GM19324 (cell line): ENCODE results near the gene IKZF5.
A peak's percentile ranks its signal among the peaks of the same experiment; 100 is the strongest.

Experiments used
- ATAC-seq: cut with Tn5 transposase; IDR thresholded peaks from one replicate; pipeline ENCODE4 v1.9.1; 2021; ENCODE audit warnings: mild to moderate bottlenecking, moderate library complexity; ENCODE audit not compliant: unreplicated experiment, low FRiP score

Gene IKZF5

DNA sequence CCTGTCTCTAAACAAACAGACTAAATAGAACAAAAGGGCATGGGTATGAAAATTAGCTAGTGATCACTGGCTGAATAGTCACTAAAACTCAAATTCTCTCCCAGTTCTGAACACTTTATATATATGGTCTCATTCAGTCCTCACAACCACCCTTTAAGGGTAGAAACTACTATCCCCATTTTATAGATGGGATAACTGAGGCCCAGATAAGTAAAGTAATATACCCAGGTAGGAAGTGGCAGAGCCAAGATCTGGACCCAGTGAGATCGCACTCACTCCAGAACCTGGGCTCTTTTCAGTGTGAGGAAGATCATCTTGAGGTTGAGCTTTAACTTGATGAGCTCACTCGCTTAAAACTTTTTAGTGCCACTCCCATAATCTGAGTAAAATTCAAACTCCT lies 23.9 kb downstream of the IKZF5 start:
- no peak for ATAC-seq

DNA sequence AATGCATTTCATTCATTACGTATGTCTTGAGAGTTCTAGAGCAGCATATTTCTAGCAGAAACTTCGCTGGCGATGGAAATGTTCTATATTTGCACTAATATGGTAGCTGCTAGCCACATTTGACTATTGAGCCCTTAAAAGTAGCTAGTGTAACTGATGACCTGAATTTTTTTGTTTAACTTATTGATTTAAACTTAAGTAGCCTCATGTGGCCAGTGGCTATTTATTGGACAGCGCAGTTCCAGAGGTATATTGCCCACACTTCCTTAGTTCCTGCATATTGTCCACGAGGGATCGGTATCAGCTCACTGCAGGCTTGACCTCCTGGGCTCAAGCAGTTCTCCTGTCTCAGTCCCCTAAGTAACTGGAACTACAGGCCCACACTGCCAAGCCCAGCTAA lies 24.7 kb downstream of the IKZF5 start:
- no peak for ATAC-seq

DNA sequence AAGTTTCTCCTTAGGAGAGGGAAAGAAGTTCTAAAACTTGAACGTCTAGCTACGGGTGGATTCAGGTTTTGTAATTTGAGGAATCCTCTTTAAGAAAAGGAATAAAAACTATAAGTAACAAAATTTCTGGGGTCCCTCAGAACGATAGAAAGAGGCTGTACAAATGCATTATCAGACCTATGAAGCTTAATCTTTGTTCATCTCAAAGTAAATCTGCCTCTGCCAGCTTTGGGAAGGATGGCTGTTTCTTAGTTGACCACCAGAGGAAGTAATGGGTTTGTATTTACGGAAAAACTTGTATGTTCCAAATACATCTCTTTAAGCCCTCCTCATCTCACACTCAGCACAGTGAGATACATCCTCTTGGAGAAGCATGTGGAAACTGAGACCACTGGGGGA lies 27.5 kb downstream of the IKZF5 start:
- no peak for ATAC-seq

DNA sequence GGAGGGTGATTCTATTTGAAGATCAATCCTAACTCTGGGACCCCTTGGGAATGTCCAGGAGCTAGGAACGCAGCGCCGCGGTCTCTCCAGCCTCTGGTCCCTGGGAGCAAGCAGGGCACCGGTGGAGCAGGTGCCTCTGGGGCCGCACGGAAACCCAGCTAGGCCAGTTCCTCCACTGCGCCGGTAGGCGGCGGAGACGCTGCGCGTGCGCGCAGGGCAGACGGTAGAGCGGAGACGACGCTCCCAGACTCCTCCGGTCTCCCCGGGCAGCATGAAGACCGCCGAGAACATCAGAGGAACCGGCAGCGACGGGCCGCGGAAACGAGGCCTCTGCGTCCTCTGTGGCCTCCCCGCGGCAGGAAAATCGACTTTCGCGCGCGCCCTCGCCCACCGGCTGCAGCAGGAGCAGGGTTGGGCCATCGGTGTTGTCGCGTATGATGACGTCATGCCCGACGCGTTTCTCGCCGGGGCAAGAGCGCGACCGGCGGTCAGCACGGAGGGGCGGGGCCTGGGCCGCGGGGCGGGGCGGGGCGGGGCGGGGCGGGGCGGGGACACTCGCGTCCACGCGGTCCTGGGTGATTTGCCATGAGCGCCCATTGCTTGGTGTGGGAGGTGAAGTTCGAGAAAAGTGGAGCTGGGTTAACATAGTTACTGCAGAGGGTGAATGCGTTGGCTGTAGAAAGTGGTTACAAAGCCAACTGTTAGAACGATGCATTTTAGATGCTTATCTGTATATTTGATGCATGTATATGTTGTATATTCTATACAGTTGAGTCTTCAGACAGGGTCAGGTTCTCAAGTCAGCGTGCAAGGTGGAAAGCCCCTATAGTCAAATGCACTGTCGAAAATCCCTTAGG lies 28.2 kb downstream of the IKZF5 start, which contains the start of gene PSTK:
TSS of gene PSTK (plus strand) at position 193 of the 857 bp plus-strand sequence. CDS start at position 272, 79 bp downstream.
- ATAC-seq = peak; percentile 97

DNA sequence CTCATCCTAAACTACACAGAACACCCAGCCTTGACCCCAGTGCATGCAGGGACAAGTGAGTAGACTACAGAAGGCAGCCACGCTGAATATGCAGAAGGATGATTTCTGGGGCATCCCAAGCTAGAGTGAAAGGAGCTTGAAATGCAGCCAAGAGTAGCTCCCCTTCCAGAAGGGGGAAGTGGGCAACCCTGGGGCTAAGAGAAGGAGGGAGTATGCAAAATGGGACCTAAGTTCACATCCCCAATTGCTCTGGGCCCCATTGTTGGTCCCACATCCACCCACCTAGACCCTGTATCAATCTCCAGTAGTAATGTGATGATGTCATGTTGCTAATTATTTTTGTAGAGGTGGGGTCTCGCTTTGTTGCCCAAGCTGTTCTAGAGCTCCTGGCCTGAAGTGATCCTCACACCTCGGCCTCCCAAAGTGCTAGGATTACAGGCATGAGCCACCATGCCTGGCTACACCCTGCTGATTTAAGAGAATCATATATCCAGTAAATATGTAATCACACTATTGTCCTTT lies 34.0 kb downstream of the IKZF5 start:
- no peak for ATAC-seq

DNA sequence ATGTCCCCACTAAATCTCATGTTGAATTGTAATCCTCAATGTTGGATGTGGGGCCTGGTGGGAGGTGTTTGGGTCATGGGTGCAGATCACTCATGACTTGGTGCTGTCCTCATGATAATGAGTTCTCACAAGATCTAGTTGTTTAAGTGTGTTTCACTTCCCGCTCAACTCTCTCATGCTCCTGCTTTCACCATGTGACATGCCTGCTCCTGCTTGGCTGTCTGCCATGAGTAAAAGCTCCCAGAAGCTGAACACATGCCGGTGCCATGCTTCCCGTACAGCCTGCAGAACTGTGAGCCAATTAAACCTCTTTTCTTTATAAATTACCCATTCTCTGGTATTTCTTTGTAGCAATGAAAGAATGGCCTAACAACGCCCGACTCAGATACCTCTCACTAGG lies 34.6 kb downstream of the IKZF5 start:
- ATAC-seq = no peak

DNA sequence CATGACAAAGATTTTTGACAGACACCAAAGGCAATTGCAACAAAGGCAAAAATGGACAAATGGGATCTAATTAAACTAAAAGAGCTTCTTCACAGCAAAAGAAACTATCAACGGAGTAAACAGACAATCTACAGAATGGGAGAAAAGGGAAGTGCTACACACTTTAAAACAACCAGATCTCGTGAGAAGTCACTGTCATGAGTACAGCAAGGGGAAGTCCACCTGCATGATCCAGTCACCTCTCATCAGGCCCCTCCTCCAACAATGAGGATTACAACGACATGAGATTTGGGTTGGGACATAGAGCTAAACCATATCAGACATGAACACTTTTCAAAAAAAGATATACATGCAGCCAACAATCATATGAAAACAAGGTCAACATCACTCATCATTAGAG lies 39.9 kb downstream of the IKZF5 start:
- no peak for ATAC-seq

DNA sequence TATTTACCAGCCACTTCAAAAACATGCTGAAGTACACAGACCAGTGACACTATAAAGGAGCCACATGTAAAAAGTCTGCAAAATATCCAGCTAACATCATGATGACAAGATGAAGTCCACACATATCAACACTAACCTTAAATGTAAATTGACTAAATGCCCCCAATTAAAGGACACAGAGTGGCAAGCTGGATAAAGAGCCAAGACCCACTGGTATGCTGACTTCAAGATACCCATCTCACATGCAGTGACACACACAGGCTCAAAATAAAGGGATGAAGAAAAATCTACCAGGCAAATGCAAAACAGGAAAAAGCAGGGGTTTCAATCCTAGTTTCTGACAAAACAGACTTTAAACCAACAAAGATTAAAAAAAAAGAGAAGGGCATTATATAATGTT lies 41.7 kb downstream of the IKZF5 start:
- ATAC-seq = no peak

DNA sequence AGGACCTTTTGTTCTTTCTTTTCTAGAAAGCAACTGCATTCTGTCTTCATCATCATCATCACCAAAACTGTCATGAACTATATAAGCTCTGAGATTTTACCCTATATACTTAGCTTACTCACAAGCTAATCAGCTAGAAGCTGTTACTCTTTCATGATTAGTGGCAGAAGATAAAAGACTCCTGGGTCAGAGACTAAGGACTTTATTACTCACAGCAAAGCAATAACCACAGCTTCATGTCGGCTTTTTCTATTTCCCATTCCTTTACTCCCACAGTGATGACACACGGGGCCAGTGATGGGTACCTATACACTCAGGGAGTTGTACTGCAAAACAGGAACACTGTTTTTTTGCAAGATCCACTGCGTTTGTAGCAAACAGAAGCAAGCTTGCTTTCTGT lies 46.2 kb downstream of the IKZF5 start:
- no peak for ATAC-seq

DNA sequence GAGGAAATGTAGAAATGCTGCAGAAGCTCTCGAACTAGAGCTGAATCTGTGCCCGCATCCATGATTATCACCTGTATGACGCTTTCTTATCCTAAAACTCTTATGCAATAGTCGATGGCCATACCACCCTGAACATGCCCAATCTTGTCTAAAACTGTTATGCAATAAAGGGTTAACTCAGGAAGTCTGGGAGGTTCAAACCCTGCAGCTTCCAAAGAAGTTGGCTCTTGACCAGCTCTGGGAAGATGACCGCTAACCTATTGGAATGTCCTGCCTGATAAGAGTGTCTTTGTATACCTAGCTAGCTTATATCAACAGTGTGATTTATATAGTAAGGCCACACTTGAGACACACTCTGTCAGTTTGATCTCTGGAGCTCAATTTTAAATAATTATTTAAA lies 51.1 kb downstream of the IKZF5 start:
- ATAC-seq = no peak

DNA sequence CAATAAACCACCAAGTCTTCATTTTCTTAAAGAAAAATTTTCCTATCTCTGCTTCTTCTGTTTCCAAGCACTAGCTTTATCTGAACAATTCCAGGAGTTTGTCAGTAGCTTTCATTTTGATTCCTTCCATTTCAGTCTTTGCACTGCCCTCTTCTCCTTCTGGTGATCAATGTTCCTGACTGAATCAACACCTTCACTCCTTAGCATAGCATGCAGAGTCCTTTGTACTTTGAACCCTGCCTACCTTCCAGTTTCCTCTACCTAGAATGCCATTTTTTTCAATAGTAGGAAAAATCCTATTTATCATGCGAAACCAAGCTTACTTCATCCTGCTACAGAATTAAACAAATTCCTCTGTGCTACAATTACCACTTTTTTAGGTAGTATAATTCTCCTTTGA lies 52.7 kb downstream of the IKZF5 start:
- ATAC-seq = no peak

DNA sequence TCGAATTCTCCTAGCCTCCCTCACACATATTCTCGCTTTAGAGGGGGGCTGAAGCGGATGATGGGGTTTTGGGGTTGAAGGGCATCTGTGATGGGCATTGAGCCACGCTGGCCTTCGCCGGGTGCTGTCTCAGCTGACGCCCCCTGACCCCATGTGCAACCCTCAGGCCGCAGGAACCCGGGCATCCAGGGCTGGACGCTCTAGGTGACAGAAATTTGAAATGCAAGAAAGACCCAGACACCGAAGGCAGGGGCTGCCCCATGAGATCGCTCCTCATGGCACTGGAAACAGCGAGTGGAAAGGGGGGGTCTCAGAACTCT lies 53.9 kb downstream of the IKZF5 start:
- no peak for ATAC-seq

DNA sequence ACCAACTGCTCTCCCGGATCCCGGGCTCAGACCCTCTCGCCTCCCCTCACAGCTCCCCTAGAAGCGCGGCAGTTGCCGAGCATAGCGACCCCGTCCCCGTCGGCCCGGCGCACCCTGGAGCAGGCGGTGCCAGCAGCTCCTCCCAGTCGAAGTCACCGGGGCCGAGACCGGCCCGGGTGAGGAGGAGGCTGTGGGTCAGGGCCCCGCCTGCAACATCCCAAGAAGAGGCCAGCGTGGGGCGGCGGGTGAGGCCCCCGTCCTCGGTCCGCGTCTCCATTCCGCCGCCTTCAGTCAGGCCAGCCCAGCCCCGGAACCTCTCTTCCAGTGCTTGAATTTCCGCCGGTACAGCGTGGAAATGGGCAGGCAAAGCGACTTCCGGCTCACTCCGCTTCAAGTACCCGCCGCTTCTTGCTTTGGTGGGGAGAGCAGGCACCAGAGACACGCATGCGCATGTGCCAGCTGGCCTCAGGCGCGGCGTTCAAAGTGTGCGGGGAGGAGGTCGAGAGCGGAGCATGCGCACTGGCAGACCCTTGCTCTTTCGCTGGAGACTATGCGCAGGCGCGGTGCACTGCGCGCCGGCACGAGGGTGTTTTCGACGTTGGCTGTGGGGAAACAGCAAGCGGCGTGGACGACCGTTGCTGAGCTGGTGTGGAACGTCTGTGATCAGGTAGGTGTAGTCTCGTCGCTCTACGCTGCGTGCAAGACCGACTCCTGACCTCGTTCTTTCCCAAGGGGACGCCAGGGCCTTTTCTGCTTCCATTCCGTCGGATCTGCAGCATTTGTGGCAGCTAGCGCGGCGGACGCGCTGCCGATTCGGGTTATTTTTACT lies 54.5 kb downstream of the IKZF5 start, which contains the start of gene C10orf88:
TSS of gene C10orf88 (minus strand) at position 326 of the 829 bp plus-strand sequence. CDS start at position 277, 49 bp downstream.
- ATAC-seq = peak; percentile 98

DNA sequence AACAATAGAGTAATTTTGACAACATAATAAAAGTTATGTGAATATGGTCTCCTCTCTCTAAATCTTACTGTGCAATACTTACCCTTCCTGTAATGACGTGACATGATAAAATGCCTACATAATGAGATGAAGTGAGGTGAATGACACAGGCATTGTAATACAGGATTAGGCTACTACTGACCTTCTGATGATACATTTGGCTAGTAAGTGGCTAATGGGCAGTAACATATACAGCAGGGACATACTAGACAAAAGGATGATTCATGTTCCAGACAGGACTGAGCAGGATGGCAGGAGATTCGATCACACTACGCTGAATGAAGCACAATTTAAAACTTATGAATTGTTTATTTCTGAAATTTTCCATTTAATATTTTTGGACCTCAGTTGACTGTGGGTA lies 59.3 kb downstream of the IKZF5 start:
- ATAC-seq = no peak
